ENCODE results near the gene KIAA0232. TPM values are rescaled to one million over a fixed set of nuclear protein-coding genes. Genes with fewer than 3 reads are reported as not detected.
"Not testable (repeated sequence)": the region's sequence is repeated elsewhere in the genome, so short reads cannot be mapped to it uniquely, and the experiment has no call there.

Gene KIAA0232
- total and polyA plus RNA-seq, 8 donors: 4.0 to 12.4 (median 8.8) TPM

DNA sequence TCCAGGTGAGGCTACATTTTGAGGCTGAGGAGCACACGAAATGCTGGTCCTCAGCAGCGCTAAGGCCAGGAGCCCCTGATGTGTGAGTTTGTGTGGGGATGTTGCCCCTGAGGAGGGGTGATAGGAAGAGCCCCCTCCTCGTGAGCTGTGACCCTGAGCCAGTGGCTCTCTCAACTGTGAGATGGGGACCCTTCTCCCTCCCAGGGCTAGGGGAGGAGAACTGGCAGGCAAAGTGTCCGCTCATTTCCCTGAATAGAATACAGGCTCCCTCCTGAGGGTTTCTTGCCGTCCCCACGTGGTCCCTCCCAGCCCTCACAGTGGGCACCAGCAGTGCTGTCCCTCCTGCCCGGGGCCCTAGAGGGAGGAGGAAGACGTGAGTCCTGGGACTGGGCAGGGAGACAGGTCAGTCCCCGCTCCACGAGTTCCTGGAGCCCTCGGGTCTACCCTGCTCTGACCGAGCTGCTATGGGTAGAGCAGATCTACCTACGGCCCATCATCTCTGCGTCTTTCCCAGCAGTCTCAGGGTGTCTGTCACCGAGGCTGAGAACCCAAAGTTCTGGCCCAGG lies 106.1 kb downstream of the KIAA0232 start:
- Histone ChIP-seq H3K36me3 (no peaks in the 10 kb centered on the region), H3K9me3 (no peaks in the 10 kb centered on the region), H3K4me3 (no peak overlapping the region), H3K27me3 (no peaks in the 10 kb centered on the region), H3K27ac (no peak overlapping the region), H3K4me1 (peaks cover 0 to 16% (median 11%) of the 10 kb centered on the region in 3 donors)
- TF ChIP-seq, protein P1, sequence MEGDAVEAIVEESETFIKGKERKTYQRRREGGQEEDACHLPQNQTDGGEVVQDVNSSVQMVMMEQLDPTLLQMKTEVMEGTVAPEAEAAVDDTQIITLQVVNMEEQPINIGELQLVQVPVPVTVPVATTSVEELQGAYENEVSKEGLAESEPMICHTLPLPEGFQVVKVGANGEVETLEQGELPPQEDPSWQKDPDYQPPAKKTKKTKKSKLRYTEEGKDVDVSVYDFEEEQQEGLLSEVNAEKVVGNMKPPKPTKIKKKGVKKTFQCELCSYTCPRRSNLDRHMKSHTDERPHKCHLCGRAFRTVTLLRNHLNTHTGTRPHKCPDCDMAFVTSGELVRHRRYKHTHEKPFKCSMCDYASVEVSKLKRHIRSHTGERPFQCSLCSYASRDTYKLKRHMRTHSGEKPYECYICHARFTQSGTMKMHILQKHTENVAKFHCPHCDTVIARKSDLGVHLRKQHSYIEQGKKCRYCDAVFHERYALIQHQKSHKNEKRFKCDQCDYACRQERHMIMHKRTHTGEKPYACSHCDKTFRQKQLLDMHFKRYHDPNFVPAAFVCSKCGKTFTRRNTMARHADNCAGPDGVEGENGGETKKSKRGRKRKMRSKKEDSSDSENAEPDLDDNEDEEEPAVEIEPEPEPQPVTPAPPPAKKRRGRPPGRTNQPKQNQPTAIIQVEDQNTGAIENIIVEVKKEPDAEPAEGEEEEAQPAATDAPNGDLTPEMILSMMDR (IDR thresholded peaks at IDR 0.05): no peak
- FAIRE-seq (no peak), ATAC-seq (no peak), DNase-seq (no peak)
- intact Hi-C loops (cut with DNase I): no loop called here
- WGBS, 2 donors: 76 to 81% methylated on average over 15 of the region's 15 CpGs

DNA sequence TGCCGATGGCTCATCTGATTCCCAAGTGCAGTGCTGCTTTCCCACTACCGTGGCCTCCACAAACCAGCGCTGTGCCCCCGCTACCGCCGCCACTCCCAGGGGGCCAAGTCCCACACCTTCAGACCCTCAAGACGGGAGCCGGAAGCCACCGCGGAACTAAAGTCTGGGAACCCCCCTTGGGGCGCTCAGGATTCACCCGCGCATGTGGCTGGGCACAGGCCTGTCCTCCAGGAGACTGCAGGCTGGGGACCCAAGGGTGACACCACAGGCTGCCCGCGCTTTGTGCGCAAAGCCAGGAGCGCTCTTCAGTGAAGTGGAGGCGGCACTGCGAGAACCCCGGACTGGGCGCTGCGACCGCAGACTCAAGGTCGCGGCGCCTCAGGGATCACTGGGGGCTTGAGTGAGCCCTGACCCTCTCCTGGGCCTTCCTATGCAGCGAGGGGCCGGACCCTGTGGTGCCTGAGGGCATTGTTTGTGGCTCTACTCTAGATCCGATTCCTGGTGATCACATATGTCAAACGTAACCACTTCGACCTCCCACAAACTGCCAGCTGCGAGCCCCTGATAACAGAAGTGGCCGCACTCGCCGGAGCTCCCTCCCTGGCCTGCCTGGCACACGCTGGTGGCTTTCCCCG lies 106.7 kb downstream of the KIAA0232 start:
- peak in 1 of 6 donors; percentile 68 for DNase-seq
- Histone ChIP-seq H3K36me3 (no peaks in the 10 kb centered on the region), H3K27me3 (no peaks in the 10 kb centered on the region), H3K9me3 (no peaks in the 10 kb centered on the region), H3K4me1 (peaks cover 0 to 23% (median 11%) of the 10 kb centered on the region in 3 donors), H3K4me3 (no peak overlapping the region), H3K27ac (no peak overlapping the region)
- TF ChIP-seq, protein P1 (IDR thresholded peaks at IDR 0.05): no peak
- intact Hi-C loops (cut with DNase I): no loop called here
- FAIRE-seq: no peak
- WGBS, 2 donors: 89 to 91% methylated on average over 37 of the region's 37 CpGs
- ATAC-seq: no peak

DNA sequence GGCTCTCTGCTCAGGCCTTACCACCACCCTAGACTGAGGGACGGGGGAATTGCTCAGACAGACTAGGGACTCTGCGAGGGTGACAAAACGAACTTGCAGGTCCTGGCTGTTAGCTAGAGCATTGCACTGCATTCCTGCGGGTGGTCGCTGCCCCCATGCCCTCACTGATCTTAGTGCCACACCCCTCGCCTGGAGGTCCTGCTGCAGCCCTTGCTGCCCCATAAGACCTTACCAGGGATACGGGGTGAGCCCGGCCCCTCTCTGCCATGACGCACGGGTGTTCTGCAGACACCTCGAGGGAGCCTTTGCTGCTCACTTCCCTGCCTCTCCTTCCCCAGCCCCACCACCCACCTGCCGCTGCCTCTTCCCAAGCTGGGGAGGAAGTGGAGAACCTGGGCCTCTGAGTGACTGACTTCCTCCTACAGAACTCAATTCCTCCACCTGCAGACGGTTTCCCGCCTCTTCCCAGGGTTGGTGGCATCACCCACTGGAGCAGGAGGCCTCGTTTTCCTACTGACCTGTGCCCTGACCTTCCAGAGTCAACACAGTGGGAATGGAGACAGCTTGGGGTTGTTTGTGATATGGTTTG lies 107.3 kb downstream of the KIAA0232 start:
- no peaks in the 10 kb centered on the region for H3K36me3 ChIP-seq
- H3K4me3 ChIP-seq: no peak overlapping the region
- ATAC-seq (no peak), FAIRE-seq (no peak), DNase-seq (peak in 1 of 6 donors; percentile 68)
- TF ChIP-seq, protein P1 (IDR thresholded peaks at IDR 0.05): no peak
- H3K9me3 ChIP-seq: no peaks in the 10 kb centered on the region
- WGBS, 2 donors: 91 to 96% methylated on average over 15 of the region's 15 CpGs
- no peak overlapping the region for H3K27ac ChIP-seq
- H3K27me3 ChIP-seq: no peaks in the 10 kb centered on the region
- intact Hi-C loops (cut with DNase I): no loop called here
- H3K4me1 ChIP-seq: peaks cover 0 to 24% (median 11%) of the 10 kb centered on the region in 3 donors

DNA sequence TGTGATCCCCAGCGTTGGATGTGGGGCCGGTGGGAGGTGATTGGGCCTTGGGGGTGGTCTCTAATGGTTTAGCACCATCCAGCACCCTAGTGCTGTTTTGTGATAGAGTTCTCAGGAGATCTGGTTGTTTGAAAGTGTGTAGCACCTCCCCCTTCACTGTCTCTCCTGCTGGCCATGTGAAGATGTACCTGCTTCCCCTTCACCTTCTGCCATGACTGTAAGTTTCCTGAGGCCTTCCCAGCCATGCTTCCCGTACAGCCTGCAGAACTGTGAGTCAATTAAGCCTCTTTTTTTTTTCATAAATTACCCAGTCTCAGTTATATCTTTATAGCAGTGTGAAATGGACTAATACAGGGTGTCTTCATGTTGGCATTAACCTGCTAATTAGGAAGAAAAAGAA lies 107.8 kb downstream of the KIAA0232 start:
- intact Hi-C loops (cut with DNase I): no loop called here
- FAIRE-seq: no peak
- no peak for DNase-seq
- TF ChIP-seq, protein P1 (IDR thresholded peaks at IDR 0.05): no peak
- WGBS, 2 donors: 94 to 95% methylated on average over 3 of the region's 3 CpGs
- H3K27me3 ChIP-seq: no peaks in the 10 kb centered on the region
- H3K9me3 ChIP-seq: no peaks in the 10 kb centered on the region
- H3K27ac ChIP-seq: no peak overlapping the region
- peaks cover 0 to 24% (median 11%) of the 10 kb centered on the region in 3 donors for H3K4me1 ChIP-seq
- H3K36me3 ChIP-seq: no peaks in the 10 kb centered on the region
- no peak for ATAC-seq
- H3K4me3 ChIP-seq: no peak overlapping the region

DNA sequence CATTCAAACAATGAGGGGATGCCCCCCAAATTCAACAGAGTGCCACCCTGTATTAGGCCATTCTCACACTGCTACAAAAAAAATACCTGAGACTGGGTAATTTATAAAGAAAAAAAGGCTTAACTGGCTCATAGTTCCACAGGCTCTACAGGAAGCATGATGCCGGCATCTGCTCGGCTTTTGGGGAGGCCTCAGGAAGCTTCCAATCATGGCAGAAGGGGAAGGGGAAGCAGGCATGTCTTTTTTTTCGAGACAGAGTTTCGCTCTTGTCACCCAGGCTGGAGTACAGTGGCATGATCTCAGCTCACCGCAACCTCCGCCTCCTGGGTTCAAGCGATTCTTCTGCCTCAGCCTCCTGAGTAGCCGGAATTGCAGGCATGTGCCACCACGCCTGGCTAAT lies 108.4 kb downstream of the KIAA0232 start:
- H3K4me1 ChIP-seq: peaks cover 0 to 20% (median 6%) of the 10 kb centered on the region in 3 donors
- H3K9me3 ChIP-seq; ATAC-seq; H3K4me3 ChIP-seq; intact Hi-C loops (cut with DNase I); H3K27me3 ChIP-seq; DNase-seq; H3K27ac ChIP-seq; FAIRE-seq; H3K36me3 ChIP-seq: not testable (repeated sequence)
- WGBS, 2 donors: 93 to 99% methylated on average over 9 of the region's 9 CpGs
